ENCODE measurements around the gene TPM1. TPM values are rescaled to one million over a fixed set of nuclear protein-coding genes. Genes with fewer than 3 reads are reported as not detected.
A peak's percentile ranks its signal among the peaks of the same experiment; 100 is the strongest.

TPM1 gene
- total and polyA plus RNA-seq, 10 of the 15 experiments (the other 5 are each of a cell fraction or from before 2014, with no cell fraction given), result 0.43 to 10.0 (median 2.4) TPM

DNA sequence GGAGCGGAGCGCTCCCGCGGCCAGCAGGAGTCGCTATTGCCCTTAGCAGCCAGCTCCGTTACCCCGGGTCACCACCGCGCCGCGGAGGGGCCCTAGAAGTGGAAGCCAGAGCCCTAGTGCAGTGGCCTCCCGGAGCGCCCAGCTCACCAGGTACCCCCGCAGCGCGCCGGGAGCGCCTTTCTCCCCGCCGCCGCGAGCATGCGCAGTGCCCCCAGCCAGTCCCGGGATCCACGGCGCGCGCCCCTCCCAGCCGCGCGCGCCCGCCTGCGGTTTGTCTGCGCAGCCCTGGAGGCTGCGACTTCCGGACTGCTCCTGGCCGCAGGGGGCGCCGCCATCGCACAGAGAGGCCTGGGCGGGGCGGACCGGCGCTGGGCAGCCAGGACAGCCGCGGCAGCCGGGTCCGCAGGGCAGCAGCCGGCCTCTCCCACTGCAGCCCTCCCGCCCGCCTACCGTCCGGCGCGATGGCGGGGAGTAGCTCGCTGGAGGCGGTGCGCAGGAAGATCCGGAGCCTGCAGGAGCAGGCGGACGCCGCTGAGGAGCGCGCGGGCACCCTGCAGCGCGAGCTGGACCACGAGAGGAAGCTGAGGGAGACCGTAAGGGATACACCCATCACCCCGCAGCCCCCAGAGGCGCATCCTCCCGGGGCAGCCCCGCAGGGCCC is 5.7 kb downstream of the TPM1 start (continued):
- TF ChIP-seq JUND (IDR thresholded peaks at IDR 0.05; ENCODE audit: low read depth, low read length), result no peak
- TF ChIP-seq ZNF24 (IDR thresholded peaks at IDR 0.05), result peak; percentile 68; the same call in 1 of the 2 replicates
- TF ChIP-seq, protein P1, sequence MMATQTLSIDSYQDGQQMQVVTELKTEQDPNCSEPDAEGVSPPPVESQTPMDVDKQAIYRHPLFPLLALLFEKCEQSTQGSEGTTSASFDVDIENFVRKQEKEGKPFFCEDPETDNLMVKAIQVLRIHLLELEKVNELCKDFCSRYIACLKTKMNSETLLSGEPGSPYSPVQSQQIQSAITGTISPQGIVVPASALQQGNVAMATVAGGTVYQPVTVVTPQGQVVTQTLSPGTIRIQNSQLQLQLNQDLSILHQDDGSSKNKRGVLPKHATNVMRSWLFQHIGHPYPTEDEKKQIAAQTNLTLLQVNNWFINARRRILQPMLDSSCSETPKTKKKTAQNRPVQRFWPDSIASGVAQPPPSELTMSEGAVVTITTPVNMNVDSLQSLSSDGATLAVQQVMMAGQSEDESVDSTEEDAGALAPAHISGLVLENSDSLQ (IDR thresholded peaks at IDR 0.05), result no peak
- peak; percentile 92 for TF ChIP-seq IKZF1 (conservative IDR thresholded peaks at IDR 0.05)
- TF ChIP-seq SMC3 (IDR thresholded peaks at IDR 0.05; ENCODE audit: borderline replicate concordance, low read length), result peak; percentile 74
- no peak; a peak in 1 of 4 replicates for TF ChIP-seq IKZF2 (IDR thresholded peaks at IDR 0.05)
- TF ChIP-seq YBX1 (IDR thresholded peaks at IDR 0.05), result no peak
- no peak for TF ChIP-seq CEBPB (IDR thresholded peaks at IDR 0.05; ENCODE audit: borderline replicate concordance in 1 of 2, low read depth in 2 of 2, low read length in 2 of 2)
- TF ChIP-seq, protein P2, sequence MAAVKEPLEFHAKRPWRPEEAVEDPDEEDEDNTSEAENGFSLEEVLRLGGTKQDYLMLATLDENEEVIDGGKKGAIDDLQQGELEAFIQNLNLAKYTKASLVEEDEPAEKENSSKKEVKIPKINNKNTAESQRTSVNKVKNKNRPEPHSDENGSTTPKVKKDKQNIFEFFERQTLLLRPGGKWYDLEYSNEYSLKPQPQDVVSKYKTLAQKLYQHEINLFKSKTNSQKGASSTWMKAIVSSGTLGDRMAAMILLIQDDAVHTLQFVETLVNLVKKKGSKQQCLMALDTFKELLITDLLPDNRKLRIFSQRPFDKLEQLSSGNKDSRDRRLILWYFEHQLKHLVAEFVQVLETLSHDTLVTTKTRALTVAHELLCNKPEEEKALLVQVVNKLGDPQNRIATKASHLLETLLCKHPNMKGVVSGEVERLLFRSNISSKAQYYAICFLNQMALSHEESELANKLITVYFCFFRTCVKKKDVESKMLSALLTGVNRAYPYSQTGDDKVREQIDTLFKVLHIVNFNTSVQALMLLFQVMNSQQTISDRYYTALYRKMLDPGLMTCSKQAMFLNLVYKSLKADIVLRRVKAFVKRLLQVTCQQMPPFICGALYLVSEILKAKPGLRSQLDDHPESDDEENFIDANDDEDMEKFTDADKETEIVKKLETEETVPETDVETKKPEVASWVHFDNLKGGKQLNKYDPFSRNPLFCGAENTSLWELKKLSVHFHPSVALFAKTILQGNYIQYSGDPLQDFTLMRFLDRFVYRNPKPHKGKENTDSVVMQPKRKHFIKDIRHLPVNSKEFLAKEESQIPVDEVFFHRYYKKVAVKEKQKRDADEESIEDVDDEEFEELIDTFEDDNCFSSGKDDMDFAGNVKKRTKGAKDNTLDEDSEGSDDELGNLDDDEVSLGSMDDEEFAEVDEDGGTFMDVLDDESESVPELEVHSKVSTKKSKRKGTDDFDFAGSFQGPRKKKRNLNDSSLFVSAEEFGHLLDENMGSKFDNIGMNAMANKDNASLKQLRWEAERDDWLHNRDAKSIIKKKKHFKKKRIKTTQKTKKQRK (IDR thresholded peaks at IDR 0.05; ENCODE audit: low read depth, low read length), result no peak
- peak; percentile 34; the same call in 1 of the 2 replicates for TF ChIP-seq POLR2A (IDR thresholded peaks at IDR 0.05; ENCODE audit: low read depth, low read length)
- peak; percentile 34; the same call in 1 of the 2 replicates for TF ChIP-seq MXI1 (IDR thresholded peaks at IDR 0.05; ENCODE audit: low read depth, low read length)
- TF ChIP-seq HCFC1 (IDR thresholded peaks at IDR 0.05; ENCODE audit: low read length), result 0 out of 2 replicates have a peak, but pooled peaks have one; percentile 20
- TF ChIP-seq ATF7 (IDR thresholded peaks at IDR 0.05; ENCODE audit: low read depth), result no peak
- peak in 1 of 2 experiments; percentile 34; a peak in 1 of 3 replicates for TF ChIP-seq EGR1 (IDR thresholded peaks at IDR 0.05; ENCODE audit: borderline replicate concordance in 1 of 2, low read depth in 2 of 2, low read length in 2 of 2)
- TF ChIP-seq TCF7 (IDR thresholded peaks at IDR 0.05; ENCODE audit: borderline replicate concordance), result no peak
- TF ChIP-seq, protein P3, sequence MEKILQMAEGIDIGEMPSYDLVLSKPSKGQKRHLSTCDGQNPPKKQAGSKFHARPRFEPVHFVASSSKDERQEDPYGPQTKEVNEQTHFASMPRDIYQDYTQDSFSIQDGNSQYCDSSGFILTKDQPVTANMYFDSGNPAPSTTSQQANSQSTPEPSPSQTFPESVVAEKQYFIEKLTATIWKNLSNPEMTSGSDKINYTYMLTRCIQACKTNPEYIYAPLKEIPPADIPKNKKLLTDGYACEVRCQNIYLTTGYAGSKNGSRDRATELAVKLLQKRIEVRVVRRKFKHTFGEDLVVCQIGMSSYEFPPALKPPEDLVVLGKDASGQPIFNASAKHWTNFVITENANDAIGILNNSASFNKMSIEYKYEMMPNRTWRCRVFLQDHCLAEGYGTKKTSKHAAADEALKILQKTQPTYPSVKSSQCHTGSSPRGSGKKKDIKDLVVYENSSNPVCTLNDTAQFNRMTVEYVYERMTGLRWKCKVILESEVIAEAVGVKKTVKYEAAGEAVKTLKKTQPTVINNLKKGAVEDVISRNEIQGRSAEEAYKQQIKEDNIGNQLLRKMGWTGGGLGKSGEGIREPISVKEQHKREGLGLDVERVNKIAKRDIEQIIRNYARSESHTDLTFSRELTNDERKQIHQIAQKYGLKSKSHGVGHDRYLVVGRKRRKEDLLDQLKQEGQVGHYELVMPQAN (conservative IDR thresholded peaks at IDR 0.05), result peak; percentile 57; the same call in 1 of the 2 replicates
- TF ChIP-seq, protein P4, sequence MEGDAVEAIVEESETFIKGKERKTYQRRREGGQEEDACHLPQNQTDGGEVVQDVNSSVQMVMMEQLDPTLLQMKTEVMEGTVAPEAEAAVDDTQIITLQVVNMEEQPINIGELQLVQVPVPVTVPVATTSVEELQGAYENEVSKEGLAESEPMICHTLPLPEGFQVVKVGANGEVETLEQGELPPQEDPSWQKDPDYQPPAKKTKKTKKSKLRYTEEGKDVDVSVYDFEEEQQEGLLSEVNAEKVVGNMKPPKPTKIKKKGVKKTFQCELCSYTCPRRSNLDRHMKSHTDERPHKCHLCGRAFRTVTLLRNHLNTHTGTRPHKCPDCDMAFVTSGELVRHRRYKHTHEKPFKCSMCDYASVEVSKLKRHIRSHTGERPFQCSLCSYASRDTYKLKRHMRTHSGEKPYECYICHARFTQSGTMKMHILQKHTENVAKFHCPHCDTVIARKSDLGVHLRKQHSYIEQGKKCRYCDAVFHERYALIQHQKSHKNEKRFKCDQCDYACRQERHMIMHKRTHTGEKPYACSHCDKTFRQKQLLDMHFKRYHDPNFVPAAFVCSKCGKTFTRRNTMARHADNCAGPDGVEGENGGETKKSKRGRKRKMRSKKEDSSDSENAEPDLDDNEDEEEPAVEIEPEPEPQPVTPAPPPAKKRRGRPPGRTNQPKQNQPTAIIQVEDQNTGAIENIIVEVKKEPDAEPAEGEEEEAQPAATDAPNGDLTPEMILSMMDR (IDR thresholded peaks at IDR 0.05 in 2 of 3, conservative IDR thresholded peaks at IDR 0.05 in 1 of 3; ENCODE audit: control insufficient read depth in 2 of 3, extremely low read depth in 1 of 3, insufficient read depth in 1 of 3, low read depth in 3 of 3, low read length in 3 of 3), result peak; percentile 86 to 98 (median 91)
- TF ChIP-seq NRF1 (conservative IDR thresholded peaks at IDR 0.05; ENCODE audit: low read depth, low read length), result peak; percentile 70

All from GM12878 (cell line).